Right lobe of liver (tissue), 4 donors: Measurements from ENCODE around the gene P2RY4.

Experiments
- CTCF ChIP-seq, 4 donors: fragments of 200-600 bp in 3 of 4; fragments of 450-650 bp in 1 of 4; IDR thresholded peaks; one replicate each; pipeline versions ENCODE4 v1.5.1 to v1.8.0; 2016 to 2022; ENCODE audit warnings: antibody characterized with exemption in 4 of 4, mild to moderate bottlenecking in 2 of 4
- POLR2A ChIP-seq: fragments of 450-650 bp; IDR thresholded peaks from one replicate; pipeline ENCODE4 v1.6.1; 2017; ENCODE audit warnings: antibody characterized with exemption, mild to moderate bottlenecking
- donor health status: DM: no; HTN: no; CAD: no.
- donor health status: DM: no; HTN: no; CAD: no.
- donor health status: DM: no; HTN: yes; CAD: no.

DNA sequence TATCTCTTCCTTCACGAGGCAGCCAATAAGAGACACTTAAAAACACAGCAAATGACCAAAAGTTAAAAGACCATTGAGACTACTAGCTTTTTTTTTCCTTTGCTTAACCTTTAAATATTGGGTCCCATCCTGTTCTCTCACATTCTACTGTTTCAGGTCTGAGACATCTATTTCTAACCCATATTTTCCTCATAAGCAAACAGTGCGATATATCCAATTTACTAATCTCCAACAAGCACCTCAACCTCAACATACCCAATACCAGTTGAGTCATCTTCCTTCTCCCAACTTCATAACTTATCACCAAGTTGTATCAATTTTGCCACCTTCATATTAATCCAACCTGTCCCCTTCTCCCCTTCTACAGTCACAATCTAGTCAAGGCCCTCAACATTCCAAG is 18.5 kb downstream of the P2RY4 start:
- TF ChIP-seq CTCF (IDR thresholded peaks at IDR 0.05) (no peak), POLR2A (no peak)
